NCI-H510A (cell line): Measurements from ENCODE around the gene IL9R.
"Not testable (repeated sequence)": the region's sequence is repeated elsewhere in the genome, so short reads cannot be mapped to it uniquely, and the experiment has no call there.

Experiments
- DNase-seq: peaks from one replicate; lab custom pipeline; 2025; lab: John Stamatoyannopoulos, UW

Gene IL9R, protein sequence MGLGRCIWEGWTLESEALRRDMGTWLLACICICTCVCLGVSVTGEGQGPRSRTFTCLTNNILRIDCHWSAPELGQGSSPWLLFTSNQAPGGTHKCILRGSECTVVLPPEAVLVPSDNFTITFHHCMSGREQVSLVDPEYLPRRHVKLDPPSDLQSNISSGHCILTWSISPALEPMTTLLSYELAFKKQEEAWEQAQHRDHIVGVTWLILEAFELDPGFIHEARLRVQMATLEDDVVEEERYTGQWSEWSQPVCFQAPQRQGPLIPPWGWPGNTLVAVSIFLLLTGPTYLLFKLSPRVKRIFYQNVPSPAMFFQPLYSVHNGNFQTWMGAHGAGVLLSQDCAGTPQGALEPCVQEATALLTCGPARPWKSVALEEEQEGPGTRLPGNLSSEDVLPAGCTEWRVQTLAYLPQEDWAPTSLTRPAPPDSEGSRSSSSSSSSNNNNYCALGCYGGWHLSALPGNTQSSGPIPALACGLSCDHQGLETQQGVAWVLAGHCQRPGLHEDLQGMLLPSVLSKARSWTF

DNA sequence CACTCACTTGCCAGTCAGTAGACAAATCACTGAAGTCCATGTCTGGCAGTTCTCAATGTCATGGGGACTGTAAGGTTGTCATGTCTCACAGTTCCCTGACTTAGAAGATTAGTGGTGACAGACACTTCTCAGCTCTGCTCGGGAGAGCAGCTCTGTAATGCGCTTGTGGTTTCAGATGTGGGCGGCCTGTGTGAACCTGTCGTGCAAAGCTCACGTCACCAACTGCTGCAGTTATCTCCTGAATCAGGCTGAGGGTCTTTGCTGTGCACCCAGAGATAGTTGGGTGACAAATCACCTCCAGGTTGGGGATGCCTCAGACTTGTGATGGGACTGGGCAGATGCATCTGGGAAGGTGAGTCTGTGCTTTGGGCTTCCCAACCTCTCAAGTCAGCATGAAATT, at the start of gene IL9R:
TSS of gene IL9R (plus strand) at position 261 of the 400 bp plus-strand sequence. CDS start at position 325, 64 bp downstream.
- DNase-seq: no peak

DNA sequence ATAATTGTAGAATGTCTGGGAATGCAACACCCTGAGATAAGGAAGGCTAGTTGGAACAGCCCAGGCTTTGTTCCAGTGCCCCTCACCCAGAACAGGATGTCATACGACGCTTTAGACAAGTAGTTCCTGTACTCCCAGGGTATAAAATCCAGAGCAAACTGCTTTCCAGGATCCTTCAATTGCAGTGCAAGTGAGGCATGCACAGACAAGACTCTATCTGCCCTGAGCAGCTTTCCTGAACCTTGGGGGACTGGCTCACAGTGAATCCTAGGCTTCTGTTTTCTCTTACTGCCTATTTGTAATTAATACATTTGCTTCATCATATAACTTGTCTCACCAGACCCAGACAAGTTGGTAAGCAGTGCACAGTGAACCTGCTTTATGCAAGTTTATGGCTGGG, 48.4 kb upstream of the IL9R start:
- DNase-seq: no peak

DNA sequence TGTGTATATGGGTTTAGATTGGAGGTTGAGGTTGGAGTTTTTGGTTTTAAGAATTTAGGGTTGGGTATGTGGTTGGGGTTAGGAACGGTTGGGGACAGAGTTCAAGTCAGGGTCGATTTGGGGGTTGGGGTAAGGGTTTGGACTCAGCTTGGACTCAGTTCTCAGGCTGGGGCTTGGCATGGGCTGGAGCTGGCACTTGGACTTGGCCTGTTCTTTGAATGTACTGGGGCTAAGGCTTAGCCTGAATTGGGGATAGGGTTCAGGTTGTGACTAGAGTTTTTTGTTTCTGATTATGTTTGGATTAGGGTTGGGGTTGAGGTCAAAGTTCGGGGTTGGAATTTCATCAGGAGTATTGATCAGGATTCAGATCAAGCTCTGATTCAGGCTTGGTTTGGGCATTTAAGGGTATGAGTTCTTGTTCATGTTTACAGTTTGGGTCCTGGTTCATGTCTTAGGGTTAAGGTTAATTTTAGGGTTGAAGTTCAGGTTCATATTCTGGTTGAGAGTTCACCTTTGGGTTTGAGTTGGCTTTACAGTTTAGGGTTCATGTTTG, 46.2 kb upstream of the IL9R start:
- DNase-seq: no peak

DNA sequence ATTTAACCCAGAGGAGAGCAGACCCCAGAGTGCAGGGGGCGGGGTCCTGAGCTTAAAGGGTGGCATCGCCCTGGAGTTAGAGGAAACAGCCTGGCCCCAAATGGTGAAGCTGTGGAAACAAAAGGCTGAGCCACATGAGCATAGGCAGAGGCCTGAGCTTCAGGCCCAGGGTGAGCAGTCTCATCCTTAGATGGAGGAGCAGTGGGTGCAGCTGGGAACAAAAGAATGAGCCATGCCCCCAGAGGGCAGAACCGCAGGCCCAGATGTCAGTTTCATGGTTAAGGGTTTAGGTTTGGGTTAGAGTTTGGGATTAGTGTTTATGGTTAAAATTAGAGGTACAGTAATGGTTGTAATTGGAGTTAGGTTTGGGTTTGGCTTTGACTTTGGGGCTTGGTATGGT, 44.4 kb upstream of the IL9R start:
- no peak for DNase-seq

DNA sequence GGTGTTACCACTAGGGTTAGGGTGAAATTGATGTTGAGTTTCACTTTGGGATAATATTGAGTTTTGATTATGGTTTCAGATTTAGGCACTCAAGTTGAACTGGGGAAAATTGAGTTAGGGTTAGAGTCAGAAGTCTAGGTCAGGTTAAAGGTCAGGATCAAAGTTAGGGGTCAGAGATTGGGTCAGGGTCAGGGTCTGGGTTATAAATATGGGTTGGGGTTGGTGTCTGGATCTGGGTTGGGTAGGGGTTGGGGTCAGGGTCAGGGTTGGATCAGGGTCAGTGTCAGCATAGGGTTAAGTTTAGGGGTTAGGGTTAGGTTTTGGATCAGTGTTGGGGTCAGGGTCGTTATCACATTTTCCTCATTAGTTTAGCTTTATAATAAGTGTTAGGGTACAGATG, 42.7 kb upstream of the IL9R start:
- no peak for DNase-seq

DNA sequence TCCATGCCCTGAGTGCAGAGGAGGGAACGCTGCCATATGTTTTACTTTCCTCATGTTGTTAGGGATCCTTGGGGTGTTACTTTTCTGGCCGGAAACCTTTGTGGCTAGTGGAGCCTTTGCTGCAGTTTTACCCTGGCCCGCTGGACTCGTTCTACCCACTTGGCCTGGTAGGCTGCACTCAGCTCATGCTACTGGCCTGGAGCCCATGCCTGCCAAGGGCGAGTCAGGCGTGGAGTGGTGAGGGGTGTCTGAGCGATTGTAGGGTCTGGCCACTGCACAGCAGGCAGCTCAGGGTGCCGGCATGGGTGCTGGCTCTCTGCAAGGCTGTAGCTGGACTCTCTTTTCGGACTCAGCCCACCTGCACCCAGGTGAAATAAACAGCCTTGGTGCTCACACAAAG, 41.4 kb upstream of the IL9R start:
- DNase-seq: no peak

DNA sequence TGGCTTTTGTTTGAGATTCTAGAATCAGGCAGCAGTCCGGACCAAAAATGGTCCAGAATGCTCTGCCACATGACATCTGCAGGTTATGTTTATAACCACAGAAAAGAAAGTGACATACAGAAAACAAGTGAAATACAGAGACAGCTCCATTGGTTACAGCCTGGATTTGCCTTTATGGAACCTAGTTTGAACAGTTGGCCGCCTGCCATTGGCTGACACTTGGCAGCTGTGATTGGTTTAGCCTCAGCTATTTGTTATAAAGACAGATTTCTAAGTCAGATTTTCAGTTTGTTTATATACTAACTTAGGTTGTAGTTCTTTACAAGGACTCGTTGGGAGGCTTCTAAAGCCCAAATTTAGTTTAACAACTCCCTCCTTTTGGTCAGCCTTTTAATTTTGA, 40.8 kb upstream of the IL9R start:
- DNase-seq: no peak

DNA sequence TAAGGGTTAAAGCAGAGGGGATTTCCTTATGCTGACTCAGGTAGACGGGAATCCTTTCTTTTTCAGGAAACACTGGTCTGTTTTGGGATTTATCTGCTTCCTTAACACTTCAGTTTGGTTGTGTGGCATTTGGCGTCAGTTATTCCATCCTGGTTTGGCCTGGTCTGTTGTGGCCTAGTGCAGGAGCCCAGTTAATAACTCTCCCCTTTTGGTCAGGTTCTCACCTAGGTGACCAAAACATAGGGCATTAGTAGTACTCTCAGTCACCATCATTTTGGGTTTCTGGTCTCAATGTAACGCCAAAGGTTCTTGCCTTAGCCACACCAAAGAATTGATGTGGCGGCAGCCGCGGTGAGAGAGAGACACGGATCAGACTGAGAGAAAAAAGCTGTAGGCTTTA, 39.7 kb upstream of the IL9R start:
- DNase-seq: no peak

DNA sequence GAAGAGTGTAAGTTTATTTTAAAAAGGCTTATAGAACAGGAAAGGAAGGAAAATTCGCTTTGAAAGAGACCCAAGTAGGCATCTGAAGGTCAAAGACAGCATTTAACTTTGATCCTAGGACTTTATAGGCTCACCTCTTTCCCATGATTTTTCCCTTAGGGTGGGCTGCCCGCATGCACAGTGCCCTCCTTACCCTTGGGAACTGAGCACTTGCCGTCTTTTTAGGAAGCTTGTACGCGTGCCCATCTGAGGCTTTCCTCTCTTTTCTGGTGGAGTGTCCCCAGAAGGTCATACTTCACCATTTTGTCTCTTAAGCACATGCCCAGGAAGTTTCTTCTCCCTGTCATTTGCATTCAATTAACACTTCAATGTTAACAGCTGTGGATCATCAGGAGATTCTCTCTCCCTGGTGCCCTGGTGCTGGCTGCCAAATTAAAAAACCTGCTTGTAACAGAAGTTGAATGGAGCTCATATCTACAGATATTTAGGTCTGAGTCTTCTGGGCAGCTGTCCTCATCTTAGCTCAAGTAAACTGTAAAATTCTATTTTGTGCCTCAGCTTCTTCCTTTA, 38.4 kb upstream of the IL9R start:
- DNase-seq: no peak

DNA sequence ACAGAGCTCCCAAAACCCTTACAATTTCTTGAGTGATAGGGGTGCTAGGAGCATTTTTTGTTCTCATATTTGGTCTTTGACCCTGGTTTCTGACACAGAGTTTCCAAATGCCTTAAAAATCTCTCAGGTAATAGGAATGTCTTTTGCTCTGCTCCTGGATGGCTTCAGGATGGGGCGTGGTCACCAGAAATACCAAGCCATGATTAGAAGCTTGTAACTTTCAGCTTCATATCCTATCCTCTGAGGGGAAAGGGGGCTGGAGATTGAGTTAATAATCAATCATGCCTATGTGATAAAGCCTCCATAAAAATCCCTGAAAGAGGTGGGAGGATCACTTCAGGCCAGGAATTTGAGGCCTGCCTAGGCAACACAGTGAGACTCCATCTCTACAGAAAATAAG, 34.6 kb upstream of the IL9R start:
- no peak for DNase-seq

DNA sequence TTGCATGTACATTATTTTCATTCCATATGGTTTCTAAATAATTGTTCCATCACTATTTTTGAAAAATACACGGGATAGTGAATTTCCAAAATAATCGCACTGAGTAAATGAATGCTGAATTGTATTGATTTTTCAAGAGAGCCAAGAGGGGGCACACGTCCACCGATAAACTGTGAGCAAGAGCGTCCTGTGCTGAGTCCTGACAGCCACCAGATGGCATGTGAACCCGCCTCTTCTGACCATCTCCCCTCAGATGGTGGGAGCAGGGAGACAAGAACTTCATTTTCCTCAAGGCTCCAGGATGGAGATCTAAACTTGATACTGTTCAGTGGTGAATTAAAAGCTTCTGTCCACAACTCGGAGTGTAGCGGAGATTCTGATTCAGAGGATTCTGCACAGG, 30.6 kb upstream of the IL9R start:
- no peak for DNase-seq

DNA sequence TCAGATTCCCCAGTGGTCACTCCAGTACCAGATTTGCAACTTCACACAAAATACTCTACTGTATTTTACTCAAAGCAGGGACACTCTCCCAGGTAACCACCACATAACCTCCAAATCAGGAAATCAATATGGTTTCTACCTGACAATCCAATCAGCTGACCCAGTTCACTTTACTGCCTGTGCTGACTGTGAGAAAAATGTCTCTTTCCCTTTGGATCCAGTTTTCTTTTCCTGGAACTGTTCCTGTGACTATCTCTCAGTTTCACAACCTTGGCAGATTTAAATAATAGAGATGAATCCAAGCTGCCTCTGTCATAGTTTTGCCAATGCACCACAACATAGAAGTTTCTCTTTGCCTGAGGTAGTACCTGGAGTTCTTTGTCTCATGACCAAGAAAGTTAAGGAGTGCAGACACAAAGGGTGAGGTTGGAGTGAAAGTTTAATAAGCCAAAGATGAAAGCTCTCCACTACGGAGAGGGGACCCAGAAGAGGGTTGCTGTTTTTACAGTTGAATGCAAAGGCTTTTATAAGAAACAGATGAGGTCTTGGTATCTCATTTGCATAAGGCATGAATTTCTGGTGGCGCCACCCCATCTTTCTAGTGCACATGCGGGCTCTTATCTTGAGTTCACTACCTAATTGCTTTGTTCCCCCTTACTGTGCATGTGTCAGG, 29.7 kb upstream of the IL9R start:
- DNase-seq: no peak

DNA sequence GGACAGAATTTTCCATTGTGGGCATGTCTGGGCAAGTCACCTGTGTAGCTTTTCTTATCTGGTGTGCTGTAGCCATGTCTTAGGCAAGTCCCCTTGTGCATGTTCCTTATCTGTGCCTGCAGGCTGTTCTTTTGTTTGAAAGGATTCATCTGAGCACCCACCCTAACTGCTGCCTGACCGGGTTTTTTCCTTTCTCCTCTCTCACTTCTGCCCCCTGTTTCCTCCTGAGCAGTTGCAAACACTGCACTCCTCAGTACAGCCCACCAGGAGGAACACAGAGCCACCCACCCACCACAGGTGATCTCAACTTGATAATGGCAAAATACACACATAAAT, 29.2 kb upstream of the IL9R start:
- DNase-seq: no peak

DNA sequence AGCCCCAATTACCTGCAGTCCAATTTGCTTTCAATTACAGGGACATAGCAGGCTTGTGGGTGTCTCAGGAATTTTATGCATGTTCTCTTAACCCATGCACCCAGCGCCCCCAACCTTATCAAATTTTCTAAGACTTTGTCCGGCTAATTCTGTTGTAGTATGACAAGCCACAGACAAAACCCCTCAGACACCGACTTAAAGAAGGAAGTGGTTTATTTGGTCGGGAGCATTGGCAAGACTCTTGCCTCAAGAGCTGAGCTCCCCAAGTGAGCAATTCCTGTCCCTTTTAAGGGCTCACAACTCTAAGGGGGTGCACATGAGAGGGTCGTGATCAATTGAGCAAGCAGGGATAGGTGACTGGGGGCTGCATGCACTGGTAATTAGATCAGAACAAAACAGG, 28.7 kb upstream of the IL9R start:
- DNase-seq: no peak

DNA sequence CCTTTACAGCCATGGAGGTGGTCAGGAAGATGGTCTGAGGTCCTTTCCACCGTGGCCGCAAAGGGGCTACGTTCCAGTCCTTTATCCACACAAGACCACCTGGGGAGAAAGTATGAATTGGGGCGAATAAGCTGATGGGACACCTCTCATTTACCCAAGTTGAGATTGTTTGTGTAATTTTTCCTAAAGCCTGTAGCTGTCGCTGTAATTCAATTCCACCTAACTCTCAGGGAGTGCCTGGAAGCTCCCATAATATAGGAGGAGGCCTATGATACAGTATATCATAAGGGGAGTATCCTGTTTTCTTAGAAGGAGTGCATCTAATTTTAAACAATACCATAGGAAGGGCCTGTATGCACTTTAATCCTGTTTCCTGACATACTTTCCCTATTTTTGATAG, 25.8 kb upstream of the IL9R start:
- DNase-seq: not testable (repeated sequence)

DNA sequence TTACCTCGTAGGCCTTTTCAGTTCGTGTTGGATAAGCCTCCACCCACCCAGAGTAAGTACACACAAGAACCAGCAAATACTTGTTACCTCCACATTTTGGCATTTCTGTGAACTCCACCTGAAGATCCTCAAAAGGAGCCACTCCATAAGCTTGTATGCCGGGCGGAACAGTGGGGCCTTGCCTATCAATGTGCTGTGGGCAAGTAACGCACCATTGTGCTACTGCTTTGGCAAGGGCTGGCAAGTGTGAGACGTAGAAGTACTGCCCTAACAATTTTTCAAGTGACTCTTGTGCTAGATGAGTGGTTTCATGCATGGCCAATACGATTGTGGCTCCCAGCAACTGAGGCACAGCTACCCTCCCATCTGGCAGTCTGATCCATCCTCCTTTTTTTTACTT, 25.3 kb upstream of the IL9R start:
- DNase-seq: not testable (repeated sequence)

DNA sequence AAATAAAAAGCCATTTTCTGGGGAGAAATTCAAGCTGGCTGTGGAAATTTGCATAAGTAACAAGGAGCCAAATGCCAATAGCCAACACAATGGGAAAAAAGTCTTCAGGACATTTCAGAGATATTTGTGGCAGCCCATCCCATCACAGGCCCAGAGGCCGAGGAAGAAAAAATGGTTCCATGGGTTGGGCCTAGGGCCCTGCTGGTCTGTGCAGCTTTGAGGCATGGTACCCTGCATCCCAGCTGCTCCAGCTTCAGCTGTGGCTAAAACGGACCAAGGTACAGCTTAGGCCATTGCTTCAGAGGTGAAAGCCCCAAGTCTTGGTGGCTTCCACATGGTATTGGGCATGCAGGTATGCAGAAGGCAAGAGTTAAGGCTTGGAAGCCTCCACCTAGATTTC, 14.2 kb upstream of the IL9R start:
- no peak for DNase-seq

DNA sequence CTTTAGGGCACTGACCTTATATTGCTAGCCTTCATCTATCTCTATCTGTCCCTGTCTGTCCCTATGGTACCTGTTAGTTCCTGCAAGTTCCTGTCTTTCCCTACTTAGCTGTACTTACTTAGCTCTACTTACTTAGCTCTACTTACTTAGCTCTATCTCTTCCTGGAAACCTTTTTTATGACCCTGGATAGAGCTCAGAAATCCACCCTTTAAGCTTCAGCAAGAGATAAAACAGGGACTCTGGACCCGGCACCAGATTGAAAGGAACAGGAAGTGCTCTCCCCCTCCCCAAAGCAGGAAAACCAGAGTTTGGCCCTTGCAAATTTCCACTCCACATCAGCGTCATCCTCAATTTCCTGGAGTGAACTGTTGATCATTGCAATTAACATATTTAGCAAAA, 12.3 kb upstream of the IL9R start:
- no peak for DNase-seq

DNA sequence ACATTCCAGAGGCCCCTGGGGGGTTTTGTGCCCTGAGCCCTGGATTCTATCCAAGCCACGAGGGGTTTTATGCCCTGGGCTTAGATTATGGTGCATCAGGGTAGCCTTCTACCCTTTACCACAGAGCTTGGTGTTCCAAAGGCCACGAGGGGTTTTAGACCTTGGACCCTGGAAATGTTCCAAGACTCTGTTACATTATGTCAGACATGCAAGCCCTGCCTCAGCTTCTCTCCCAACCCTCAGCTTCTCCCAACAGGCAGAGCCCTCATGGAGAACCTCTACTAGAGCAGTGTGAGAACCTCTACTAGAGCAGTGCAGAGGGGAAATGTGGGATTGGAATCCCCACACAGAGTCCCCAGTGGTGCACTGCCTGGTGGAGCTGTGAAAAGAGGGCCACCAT, 10.5 kb upstream of the IL9R start:
- DNase-seq: not testable (repeated sequence)

DNA sequence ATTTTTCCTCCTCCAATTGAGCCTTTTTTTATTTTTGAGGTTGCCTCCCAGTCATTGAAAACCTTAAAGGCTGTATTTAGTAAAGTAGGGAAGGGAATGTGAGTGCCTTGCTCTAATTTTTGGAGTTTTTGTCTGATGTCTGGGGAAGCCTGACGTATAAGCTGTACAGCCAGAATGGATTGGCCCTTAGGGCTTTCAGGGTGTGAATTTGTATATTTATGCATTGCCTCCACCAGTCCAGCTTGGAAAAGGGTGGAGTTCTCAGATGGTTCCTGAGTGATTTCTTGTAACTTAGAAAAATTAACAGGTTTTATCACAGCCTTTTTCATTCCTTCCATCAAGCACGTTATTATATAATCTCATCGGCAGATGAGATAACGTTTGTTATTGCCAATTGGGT, 8.6 kb upstream of the IL9R start:
- no peak for DNase-seq

DNA sequence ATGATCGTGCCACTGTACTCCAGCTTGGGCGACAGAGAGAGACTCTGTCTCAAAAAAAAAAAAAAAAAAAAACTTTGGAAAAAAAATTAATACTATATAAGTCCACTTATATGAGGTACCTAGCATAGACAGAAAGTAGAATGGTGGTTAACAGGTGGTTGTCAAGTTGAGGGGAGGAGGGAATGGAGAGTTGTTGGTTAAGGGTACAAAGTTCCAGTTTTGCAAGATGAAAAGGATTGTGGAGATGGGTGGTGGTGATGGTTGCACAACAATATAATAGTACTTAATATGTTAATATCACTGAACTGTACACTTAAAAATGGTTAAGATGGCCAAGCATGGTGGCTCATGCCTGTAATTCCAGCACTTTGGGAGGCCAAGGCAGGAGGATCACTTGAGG, 4.1 kb upstream of the IL9R start:
- no peak for DNase-seq

DNA sequence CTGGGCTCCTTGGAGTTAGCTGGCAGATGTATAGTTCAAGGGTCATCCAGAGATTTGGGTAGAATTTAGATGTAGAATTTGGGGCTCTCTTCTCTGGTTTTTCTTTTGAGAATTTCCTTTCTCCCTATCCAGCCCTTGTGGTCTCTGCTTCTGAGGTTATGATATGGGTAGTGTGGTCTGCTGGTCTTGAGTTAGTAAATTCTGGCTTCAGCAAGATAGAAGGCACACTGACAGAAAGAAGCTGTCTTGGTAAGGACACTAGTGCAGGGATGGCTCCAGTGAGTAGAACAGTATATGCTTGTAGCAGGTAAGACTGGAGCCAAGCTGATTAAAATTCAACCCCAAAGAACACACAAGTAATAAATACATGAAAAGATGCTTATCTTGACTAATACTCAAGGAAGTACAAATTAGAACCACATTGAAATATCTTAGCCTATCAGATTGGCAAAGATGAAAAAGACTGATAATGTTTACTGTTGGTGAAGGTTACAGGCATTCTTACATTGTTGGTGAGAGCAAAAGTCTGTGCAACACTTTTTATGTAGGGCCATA, 2.1 kb upstream of the IL9R start:
- DNase-seq: no peak

DNA sequence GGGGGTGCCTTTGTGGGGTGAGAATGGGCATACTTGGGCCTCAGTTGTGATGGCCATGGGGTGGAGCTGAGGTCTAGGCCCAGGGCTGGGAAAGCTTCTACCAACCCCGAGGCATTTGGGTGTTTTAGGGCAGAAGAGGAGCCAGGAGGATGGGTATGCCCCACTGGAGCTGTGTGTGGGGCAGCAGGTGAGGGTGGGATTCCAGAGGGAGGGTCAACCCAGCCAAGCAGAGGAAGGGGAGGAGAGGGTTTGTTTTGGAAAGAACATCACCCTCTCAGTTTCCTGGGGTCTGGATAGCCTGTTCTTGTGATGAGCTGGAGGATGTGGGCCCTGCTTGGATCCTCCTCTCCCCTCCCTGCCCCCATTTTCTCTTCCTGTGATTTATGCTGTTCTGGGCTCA, 620 bp downstream of the IL9R start:
- no peak for DNase-seq
